H1 (cell line): ENCODE data around the gene RASGRF1. TPM values are rescaled to one million over a fixed set of nuclear protein-coding genes. Genes with fewer than 3 reads are reported as not detected.

Experiments used
- ASH2L ChIP-seq: fragments of 200-600, 300-600 bp; sonication (generic); IDR thresholded peaks from one replicate; pipeline ENCODE4 v1.7.1; 2017; ENCODE audit warnings: low read length
- BRCA1 ChIP-seq: IDR thresholded peaks from 2 replicates; pipeline ENCODE4 v1.6.1; 2012; ENCODE audit warnings: low read depth, low read length, improper control_type of control experiment
- SIN3A ChIP-seq, 2 experiments: IDR thresholded peaks in 1 of 2; conservative IDR thresholded peaks in 1 of 2; 2 replicates each; pipeline ENCODE4 v1.6.1; 2011 to 2012; ENCODE audit warnings: low read length in 2 of 2, improper control_type of control experiment in 1 of 2, low read depth in 1 of 2, mild to moderate bottlenecking in 1 of 2
- polyA plus RNA-seq, 7 experiments: library from polyadenylated mRNA; depleted of rRNA in 3 of 7; stranded (reverse) in 5 of 7; unstranded in 2 of 7; fragments of >200 nt in 5 of 7; fragments of 200-250 nt in 2 of 7; gene quantifications; 1 replicate in 5 of 7; 2 replicates in 1 of 7; 4 replicates in 1 of 7; pipeline versions ENCODE4 v1.2.1 to v1.2.3, GENCODE V29; 2011 to 2013; ENCODE audit warnings: missing spikeins in 2 of 7, mixed read lengths in 2 of 7
- total RNA-seq: library from RNA; stranded (reverse); fragmentation: NEBNext Ultra II Directional; extraction: Animal tissue kit (Norgen Biotek cat#: 25700); gene quantifications from 2 replicates; pipeline ENCODE4 v1.2.1, GENCODE V29; 2021

RASGRF1 gene
- total and polyA plus RNA-seq, 2 of the 8 experiments (the other 6 are each of a cell fraction or from before 2014, with no cell fraction given), result 0.42 to 0.67 TPM

GRCh38 chr15:78992416-78993256 is 97.9 kb downstream of the RASGRF1 start (continued):
- TF ChIP-seq BRCA1 (no peak), ASH2L (no peak), SIN3A (conservative IDR thresholded peaks at IDR 0.05 in 1 of 2, IDR thresholded peaks at IDR 0.05 in 1 of 2; ENCODE audit: low read depth in 1 of 2, low read length in 2 of 2) (no peak)
